C4-2B (cell line): Measurements from ENCODE around the gene TFF1.

Source experiments
- H3K27ac ChIP-seq: fragments of 450-650 bp; 2 replicates; pipeline ENCODE4 v1.5.1; 2017
- ZFX ChIP-seq: fragments of 450-650 bp; IDR thresholded peaks from 2 replicates; pipeline ENCODE4 v1.6.1; 2017
- TF ChIP-seq, protein P1 (sequence below): fragments of 450-650 bp; conservative IDR thresholded peaks from 2 replicates; pipeline ENCODE4 v1.5.1; 2017; ENCODE audit warnings: mild to moderate bottlenecking

Gene TFF1

DNA sequence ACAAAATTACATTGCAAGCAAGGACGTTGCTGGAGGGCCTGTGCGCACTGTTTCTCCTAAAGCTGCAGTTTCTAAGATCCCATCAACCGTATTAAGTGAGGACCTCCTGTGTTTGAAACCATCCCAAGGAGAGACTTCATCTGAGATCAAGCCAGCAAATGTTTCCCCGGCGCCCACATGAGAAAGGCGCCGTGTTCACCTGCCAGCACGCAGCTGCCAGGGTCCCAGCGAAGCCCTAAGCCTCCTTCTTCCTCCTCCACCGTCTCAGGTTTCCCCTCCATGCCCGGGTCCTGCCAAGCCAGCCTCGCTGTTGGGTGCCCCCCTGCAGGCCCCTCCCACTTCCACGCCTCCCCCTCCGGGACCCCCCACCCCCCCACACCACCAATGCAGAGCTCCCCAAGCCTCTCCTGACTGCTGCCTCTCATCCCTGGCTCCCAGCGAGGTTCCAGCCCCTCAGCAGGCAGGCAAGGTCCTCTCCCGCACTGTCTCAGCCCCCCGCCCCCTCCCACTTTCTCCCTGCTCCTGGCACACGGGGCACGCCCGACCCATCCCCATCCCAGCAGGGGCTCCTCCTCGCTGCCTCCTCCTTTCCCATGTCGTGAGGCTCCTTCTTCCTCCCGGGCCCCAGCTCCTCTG lies 8.6 kb upstream of the TFF1 start:
- H3K27ac ChIP-seq, result no peak overlapping the region
- no peak for TF ChIP-seq ZFX
- TF ChIP-seq, protein P1, sequence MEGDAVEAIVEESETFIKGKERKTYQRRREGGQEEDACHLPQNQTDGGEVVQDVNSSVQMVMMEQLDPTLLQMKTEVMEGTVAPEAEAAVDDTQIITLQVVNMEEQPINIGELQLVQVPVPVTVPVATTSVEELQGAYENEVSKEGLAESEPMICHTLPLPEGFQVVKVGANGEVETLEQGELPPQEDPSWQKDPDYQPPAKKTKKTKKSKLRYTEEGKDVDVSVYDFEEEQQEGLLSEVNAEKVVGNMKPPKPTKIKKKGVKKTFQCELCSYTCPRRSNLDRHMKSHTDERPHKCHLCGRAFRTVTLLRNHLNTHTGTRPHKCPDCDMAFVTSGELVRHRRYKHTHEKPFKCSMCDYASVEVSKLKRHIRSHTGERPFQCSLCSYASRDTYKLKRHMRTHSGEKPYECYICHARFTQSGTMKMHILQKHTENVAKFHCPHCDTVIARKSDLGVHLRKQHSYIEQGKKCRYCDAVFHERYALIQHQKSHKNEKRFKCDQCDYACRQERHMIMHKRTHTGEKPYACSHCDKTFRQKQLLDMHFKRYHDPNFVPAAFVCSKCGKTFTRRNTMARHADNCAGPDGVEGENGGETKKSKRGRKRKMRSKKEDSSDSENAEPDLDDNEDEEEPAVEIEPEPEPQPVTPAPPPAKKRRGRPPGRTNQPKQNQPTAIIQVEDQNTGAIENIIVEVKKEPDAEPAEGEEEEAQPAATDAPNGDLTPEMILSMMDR, result no peak

GRCh38 chr21:42374457-42374856 lies 8.1 kb upstream of the TFF1 start:
- H3K27ac ChIP-seq, result no peak overlapping the region
- TF ChIP-seq ZFX, result no peak
- TF ChIP-seq, protein P1, result no peak

- no peak for TF ChIP-seq ZFX
- TF ChIP-seq, protein P1, result no peak
- no peak overlapping the region for H3K27ac ChIP-seq
Observed at GRCh38 chr21:42373908-42374455, 7.6 kb upstream of the TFF1 start.

DNA sequence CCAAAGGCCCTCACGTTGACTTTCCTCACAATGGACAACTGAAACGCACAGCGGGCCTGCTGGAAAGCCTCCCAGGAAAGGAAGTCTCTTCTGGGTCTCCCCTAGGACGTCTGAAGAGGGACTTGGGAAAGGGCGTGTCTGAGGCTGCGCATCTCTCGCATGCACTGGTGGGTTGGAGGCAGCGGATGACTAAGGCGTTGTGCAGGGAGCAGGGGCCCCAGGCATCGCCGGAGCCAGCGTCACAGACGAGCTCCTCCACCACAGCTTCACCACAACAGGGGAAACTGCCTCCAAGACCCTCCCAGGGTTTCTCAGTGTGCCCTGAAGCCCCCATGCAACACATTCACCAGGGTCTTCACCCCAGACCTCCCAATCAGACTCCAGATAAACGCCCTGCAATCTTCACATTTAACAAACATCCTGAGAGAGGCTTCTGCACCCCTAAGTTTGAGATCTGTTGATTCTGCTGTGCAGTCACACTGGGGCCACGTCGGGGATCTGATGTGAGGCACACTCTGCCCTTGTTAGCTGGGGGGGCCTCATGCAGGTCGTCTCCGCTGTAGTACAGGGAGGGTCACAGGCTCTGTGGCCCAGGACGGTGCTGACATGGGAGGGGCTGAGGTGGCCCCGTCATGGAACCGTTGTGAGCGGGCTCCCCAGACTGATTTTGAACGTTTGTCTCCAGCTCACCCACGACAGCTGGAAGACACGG lies 7.0 kb upstream of the TFF1 start:
- TF ChIP-seq, protein P1, result no peak
- no peak for TF ChIP-seq ZFX

DNA sequence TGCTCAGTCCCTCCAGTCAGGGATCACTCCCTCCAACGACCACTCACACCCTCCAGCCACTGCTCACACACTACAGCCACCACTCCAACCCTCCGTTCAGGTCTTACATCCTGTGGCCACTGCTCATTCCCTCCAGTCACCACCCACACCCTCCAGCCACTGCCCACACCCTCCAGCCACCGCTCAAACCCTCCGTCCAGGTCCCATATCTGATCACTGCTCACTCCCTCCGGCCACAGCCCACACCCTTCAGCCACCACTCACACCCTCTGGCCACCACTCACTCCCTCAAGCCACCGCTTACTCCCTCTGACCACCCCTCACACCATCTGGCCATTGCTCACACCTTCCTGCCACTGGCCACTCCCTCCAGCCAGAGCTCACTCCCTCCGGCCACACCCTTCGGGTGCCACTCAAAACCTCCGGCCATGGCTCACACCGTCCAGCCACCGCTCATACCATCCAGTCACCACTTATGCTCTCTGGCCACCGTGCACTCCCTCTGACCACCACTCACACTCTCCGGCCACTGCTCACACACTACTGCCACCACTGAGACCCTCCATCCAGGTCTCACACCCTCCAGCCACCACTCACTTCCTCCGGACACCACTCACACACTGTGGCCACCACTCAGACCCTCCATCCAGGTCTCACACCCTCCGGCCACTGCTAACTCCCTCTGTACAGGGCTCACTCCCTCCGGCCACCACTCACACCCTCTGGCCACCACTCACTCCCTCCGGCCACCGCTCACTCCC lies 4.7 kb upstream of the TFF1 start:
- TF ChIP-seq, protein P1, result no peak
- no peak for TF ChIP-seq ZFX
- H3K27ac ChIP-seq, result no peak overlapping the region

More for the DNA sequence above, 7.0 kb upstream of the TFF1 start:
- no peak overlapping the region for H3K27ac ChIP-seq

- TF ChIP-seq ZFX, result no peak
- TF ChIP-seq, protein P1, result no peak
- H3K27ac ChIP-seq, result no peak overlapping the region
Observed at GRCh38 chr21:42369821-42370220, 3.5 kb upstream of the TFF1 start.
